GM12878 (cell line): ENCODE data around the gene NUMB.

ENCODE experiments used
- BHLHE40 ChIP-seq, 2 experiments: fragments of 450-650 bp in 1 of 2; IDR thresholded peaks; 2 replicates each; pipeline ENCODE4 v1.6.1; 2011 to 2017; ENCODE audit warnings: low read depth in 2 of 2, borderline replicate concordance in 1 of 2, improper control_type of control experiment in 1 of 2, low read length in 1 of 2, mild to moderate bottlenecking in 1 of 2
- ETV6 ChIP-seq, 2 experiments: fragments of 450-650 bp in 1 of 2; IDR thresholded peaks in 1 of 2; conservative IDR thresholded peaks in 1 of 2; 2 replicates each; pipeline ENCODE4 v1.6.1; 2014; ENCODE audit warnings: antibody characterized with exemption in 1 of 2, borderline replicate concordance in 1 of 2, low read depth in 1 of 2, mild to moderate bottlenecking in 1 of 2, moderate library complexity in 1 of 2
- PAX8 ChIP-seq: fragments of 450-650 bp; IDR thresholded peaks from 2 replicates; pipeline ENCODE4 v1.6.1; 2017; ENCODE audit warnings: mild to moderate bottlenecking, moderate library complexity
- POLR2A ChIP-seq: IDR thresholded peaks from 2 replicates; pipeline ENCODE4 v1.6.1; 2011; ENCODE audit warnings: low read depth, mild to moderate bottlenecking, low read length
- POLR2AphosphoS5 ChIP-seq: IDR thresholded peaks from 2 replicates; pipeline ENCODE4 v1.6.1; 2011; ENCODE audit warnings: mild to moderate bottlenecking, low read length, inconsistent platforms

DNA sequence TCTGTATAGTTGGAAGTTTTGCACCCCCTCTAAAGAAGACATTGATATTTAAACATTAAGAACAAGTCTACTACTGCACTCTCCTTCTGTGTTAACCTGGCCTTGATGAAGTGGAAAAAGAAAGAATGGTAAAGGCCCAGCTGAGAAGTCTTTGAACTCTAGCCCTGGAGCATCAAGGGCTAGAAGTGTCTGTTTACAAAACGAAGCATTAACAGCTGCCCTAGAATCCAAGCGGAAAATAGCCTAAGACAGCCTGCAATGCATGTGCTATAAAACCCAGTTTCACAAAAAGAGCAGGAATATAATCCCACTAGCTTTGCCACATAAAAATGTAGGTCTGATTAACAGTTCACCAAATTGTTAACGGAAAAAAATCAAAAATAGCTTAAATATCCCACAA lies 60.5 kb downstream of the NUMB start:
- TF ChIP-seq ETV6 (conservative IDR thresholded peaks at IDR 0.05 in 1 of 2, IDR thresholded peaks at IDR 0.05 in 1 of 2; ENCODE audit: borderline replicate concordance in 1 of 2, low read depth in 1 of 2) (no peak), BHLHE40 (IDR thresholded peaks at IDR 0.05; ENCODE audit: borderline replicate concordance in 1 of 2, low read depth in 2 of 2, low read length in 1 of 2) (no peak), POLR2AphosphoS5 (no peak), POLR2A (no peak), PAX8 (no peak)
